Keratinocyte (primary cell): ENCODE measurements around the gene OR5K2. TPM values are rescaled to one million over a fixed set of nuclear protein-coding genes. Genes with fewer than 3 reads are reported as not detected.

Source experiments
- DNase-seq: peaks from one replicate; pipeline ENCODE4 v3.0.0-alpha.2; 2011; ENCODE audit warnings: low read depth, missing footprints, low spot score
- FAIRE-seq: peaks from 2 replicates; lab custom pipeline; 2011; peaks lifted over from hg19 to GRCh38; lab: Jason Lieb, UNC
- H2AFZ ChIP-seq: 2 replicates; pipeline ENCODE4 v1.6.0; 2012; ENCODE audit warnings: low read length, control low read depth, inconsistent platforms; ENCODE audit not compliant: control insufficient read depth
- H3K27ac ChIP-seq: 2 replicates; pipeline ENCODE4 v1.5.1; 2011; ENCODE audit warnings: low read length; ENCODE audit not compliant: control insufficient read depth, insufficient read depth
- H3K27me3 ChIP-seq: 3 replicates; pipeline ENCODE4 v1.6.0; 2011; ENCODE audit warnings: low read length; ENCODE audit not compliant: control insufficient read depth, insufficient read depth; ENCODE audit errors: extremely low read depth
- H3K36me3 ChIP-seq, 2 experiments: 2 replicates in 1 of 2; 3 replicates in 1 of 2; pipeline ENCODE4 v1.5.1; 2011; ENCODE audit warnings: low read length in 2 of 2, mild to moderate bottlenecking in 1 of 2; ENCODE audit not compliant: control insufficient read depth in 2 of 2, insufficient read depth in 2 of 2; ENCODE audit errors: extremely low read depth in 1 of 2
- H3K4me1 ChIP-seq: 3 replicates; pipeline ENCODE4 v1.5.1; 2011; ENCODE audit warnings: low read length; ENCODE audit not compliant: control insufficient read depth, insufficient read depth; ENCODE audit errors: extremely low read depth
- H3K4me2 ChIP-seq: 3 replicates; pipeline ENCODE4 v1.6.0; 2011; ENCODE audit warnings: low read depth, low read length; ENCODE audit not compliant: control insufficient read depth, insufficient read depth; ENCODE audit errors: extremely low read depth
- H3K4me3 ChIP-seq, 3 experiments: fragments of 200-600 bp in 1 of 3; sonication (generic) in 1 of 3; 2 replicates in 2 of 3; 3 replicates in 1 of 3; pipeline ENCODE4 v1.5.1; 2011 to 2016; ENCODE audit warnings: low read length in 3 of 3, mild to moderate bottlenecking in 3 of 3, control low read depth in 2 of 3, inconsistent platforms in 1 of 3, low read depth in 1 of 3, mixed read lengths in 1 of 3, mixed run types in 1 of 3, moderate library complexity in 1 of 3; ENCODE audit not compliant: control insufficient read depth in 2 of 3, insufficient read depth in 2 of 3; ENCODE audit errors: extremely low read depth in 1 of 3
- H3K79me2 ChIP-seq: 2 replicates; pipeline ENCODE4 v1.6.0; 2012; ENCODE audit warnings: low read length; ENCODE audit not compliant: control insufficient read depth, insufficient read depth
- H3K9ac ChIP-seq: 3 replicates; pipeline ENCODE4 v1.6.0; 2011; ENCODE audit warnings: low read length; ENCODE audit not compliant: control insufficient read depth, insufficient read depth; ENCODE audit errors: extremely low read depth
- H3K9me1 ChIP-seq: 3 replicates; pipeline ENCODE4 v1.6.0; 2011; ENCODE audit warnings: low read length; ENCODE audit not compliant: control insufficient read depth, insufficient read depth; ENCODE audit errors: extremely low read depth
- H3K9me3 ChIP-seq: 2 replicates; pipeline ENCODE4 v1.5.1; 2012; ENCODE audit warnings: low read depth, low read length; ENCODE audit not compliant: control insufficient read depth
- H4K20me1 ChIP-seq: 3 replicates; pipeline ENCODE4 v1.6.0; 2011; ENCODE audit warnings: low read length; ENCODE audit not compliant: control insufficient read depth, insufficient read depth; ENCODE audit errors: extremely low read depth
- CTCF ChIP-seq, 3 experiments: IDR thresholded peaks in 1 of 3; conservative IDR thresholded peaks in 1 of 3; optimal IDR thresholded peaks in 1 of 3; 2 replicates in 2 of 3; 3 replicates in 1 of 3; pipeline versions ENCODE3 to v1.5.1; 2011; ENCODE audit warnings: low read length in 3 of 3, mild to moderate bottlenecking in 3 of 3, moderate library complexity in 2 of 3, control low read depth in 1 of 3, inconsistent platforms in 1 of 3; ENCODE audit not compliant: insufficient read depth in 2 of 3; ENCODE audit errors: extremely low read depth in 1 of 3
- EZH2 ChIP-seq: IDR thresholded peaks from one replicate; pipeline ENCODE4 v1.6.1; 2012; ENCODE audit warnings: inconsistent platforms, mild to moderate bottlenecking, low read length, moderate library complexity
- dilution Hi-C: fragments of 300-500 bp; cut with MboI; formaldehyde crosslinking; loops from one replicate; pipeline ENCODE4 v1.7.0; 2020; ENCODE audit warnings: low sequenced_read_pairs; ENCODE audit not compliant: extremely low pct_ligation_motif_present
- polyA plus RNA-seq, 5 experiments: library from polyadenylated mRNA; depleted of rRNA in 3 of 5; stranded (reverse) in 3 of 5; stranded (forward) in 1 of 5; unstranded in 1 of 5; fragments of >200 nt; gene quantifications; 1 replicate in 1 of 5; 2 replicates in 3 of 5; 3 replicates in 1 of 5; pipeline versions ENCODE4 v1.2.1 to v1.2.3, GENCODE V29; 2011 to 2012; ENCODE audit warnings: missing spikeins in 2 of 5, low read depth in 1 of 5, low replicate concordance in 1 of 5

Gene OR5K2
- polyA plus RNA-seq, 1 donor (not counting 4 experiments of a cell fraction or from before 2014, with no cell fraction given), result not detected

DNA sequence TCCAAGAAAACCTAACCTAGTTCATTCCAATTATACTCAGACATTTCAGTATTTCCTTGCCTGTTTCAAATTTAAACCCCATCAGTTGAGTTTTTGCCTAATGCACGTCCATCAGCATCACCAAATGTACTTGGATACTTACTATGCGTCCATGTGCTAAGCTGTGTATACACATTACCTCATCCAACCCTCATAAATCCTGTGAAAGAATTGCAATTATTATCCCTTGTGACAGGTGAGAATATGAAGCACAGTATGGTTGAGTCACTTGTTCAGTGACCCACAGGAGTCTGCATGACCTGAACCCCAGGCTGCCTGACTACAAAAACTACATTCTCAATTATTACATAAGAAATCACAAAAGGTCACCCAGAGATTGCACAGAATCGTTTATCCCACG is 2.5 kb downstream of the OR5K2 start:
- no peaks in the 10 kb centered on the region for H3K27me3 ChIP-seq
- H3K27ac ChIP-seq, result no peak overlapping the region
- no peak for TF ChIP-seq EZH2
- TF ChIP-seq CTCF (optimal IDR thresholded peaks at IDR 0.05 in 1 of 3, IDR thresholded peaks at IDR 0.05 in 1 of 3, conservative IDR thresholded peaks at IDR 0.05 in 1 of 3; ENCODE audit: extremely low read depth in 1 of 3, insufficient read depth in 2 of 3, low read length in 3 of 3), result no peak
- dilution Hi-C loops, result no loop called here
- H3K4me3 ChIP-seq, result no peak overlapping the region
- no peak overlapping the region for H3K9ac ChIP-seq
- no peak for DNase-seq
- H3K36me3 ChIP-seq, result no peaks in the 10 kb centered on the region
- H3K9me3 ChIP-seq, result no peaks in the 10 kb centered on the region
- H3K4me1 ChIP-seq, result peaks cover 10% of the 10 kb centered on the region
- no peaks in the 10 kb centered on the region for H3K79me2 ChIP-seq
- no peaks in the 10 kb centered on the region for H4K20me1 ChIP-seq
- H3K9me1 ChIP-seq, result no peaks in the 10 kb centered on the region
- FAIRE-seq, result no peak
- no peak overlapping the region for H3K4me2 ChIP-seq
- no peak overlapping the region for H2AFZ ChIP-seq

DNA sequence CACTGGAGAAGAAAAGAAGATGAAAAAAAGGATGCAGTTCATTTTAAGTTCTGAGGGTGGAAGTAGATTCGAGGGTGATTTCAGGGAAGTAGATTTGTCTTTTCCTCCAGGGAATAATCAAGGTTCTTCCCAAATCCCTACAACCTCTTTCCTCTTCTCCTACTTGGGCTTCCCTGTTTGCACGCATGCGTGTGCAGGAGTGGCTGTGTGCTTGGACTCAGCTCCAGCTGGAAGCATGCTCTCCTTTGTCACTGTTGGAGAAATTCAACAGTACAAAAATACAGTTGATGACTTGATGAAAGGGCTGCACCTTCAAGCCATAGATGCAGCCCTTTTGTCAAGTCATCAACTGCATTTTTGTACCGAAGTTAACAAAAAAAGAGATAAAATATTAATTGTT is 3.8 kb downstream of the OR5K2 start:
- no peak overlapping the region for H2AFZ ChIP-seq
- H3K27me3 ChIP-seq, result no peaks in the 10 kb centered on the region
- H3K4me3 ChIP-seq, result no peak overlapping the region
- peaks cover 9% of the 10 kb centered on the region for H3K4me1 ChIP-seq
- H3K9me1 ChIP-seq, result no peaks in the 10 kb centered on the region
- TF ChIP-seq CTCF (optimal IDR thresholded peaks at IDR 0.05 in 1 of 3, IDR thresholded peaks at IDR 0.05 in 1 of 3, conservative IDR thresholded peaks at IDR 0.05 in 1 of 3; ENCODE audit: extremely low read depth in 1 of 3, insufficient read depth in 2 of 3, low read length in 3 of 3), result no peak
- DNase-seq, result no peak
- no peak for FAIRE-seq
- H3K4me2 ChIP-seq, result no peak overlapping the region
- no peak overlapping the region for H3K9ac ChIP-seq
- no peaks in the 10 kb centered on the region for H3K79me2 ChIP-seq
- dilution Hi-C loops, result no loop called here
- H3K9me3 ChIP-seq, result no peaks in the 10 kb centered on the region
- H4K20me1 ChIP-seq, result no peaks in the 10 kb centered on the region
- no peaks in the 10 kb centered on the region for H3K36me3 ChIP-seq
- H3K27ac ChIP-seq, result no peak overlapping the region
